ENCODE measurements around the gene RIPOR3.

DNA sequence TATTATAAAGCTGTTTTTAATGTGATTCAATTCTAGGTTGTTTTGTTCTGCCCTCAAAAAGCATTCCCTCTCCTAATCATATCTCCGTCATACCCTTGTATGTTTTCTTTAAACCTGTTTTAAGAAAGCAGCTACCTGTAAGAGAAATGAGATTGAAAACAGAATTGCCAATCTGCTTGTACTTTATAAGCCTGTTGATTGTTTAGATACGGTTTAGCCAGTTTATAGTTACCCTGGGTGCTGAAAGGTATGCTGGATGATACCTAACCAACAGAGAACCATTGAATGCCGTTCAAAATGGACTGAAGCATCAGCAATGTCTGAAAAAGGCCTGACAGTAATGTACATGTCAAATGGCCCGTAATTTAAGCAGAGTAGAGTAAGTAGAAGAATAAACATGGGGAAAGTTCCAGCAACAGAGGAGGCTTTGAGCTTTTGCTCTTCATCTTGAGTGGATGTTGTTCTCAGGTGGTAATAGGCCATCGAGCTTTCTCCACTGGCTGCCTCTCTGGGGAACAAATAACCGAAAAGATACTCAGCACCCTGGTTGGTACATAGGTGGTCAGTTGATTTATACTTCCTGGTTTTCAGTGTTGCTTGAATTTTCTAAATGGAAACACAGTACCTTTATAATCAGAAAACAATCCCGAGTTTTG is 153.7 kb downstream of the RIPOR3 start:
- TF ChIP-seq, protein P1, sequence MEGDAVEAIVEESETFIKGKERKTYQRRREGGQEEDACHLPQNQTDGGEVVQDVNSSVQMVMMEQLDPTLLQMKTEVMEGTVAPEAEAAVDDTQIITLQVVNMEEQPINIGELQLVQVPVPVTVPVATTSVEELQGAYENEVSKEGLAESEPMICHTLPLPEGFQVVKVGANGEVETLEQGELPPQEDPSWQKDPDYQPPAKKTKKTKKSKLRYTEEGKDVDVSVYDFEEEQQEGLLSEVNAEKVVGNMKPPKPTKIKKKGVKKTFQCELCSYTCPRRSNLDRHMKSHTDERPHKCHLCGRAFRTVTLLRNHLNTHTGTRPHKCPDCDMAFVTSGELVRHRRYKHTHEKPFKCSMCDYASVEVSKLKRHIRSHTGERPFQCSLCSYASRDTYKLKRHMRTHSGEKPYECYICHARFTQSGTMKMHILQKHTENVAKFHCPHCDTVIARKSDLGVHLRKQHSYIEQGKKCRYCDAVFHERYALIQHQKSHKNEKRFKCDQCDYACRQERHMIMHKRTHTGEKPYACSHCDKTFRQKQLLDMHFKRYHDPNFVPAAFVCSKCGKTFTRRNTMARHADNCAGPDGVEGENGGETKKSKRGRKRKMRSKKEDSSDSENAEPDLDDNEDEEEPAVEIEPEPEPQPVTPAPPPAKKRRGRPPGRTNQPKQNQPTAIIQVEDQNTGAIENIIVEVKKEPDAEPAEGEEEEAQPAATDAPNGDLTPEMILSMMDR (IDR thresholded peaks at IDR 0.05), result no peak
- no peak for TF ChIP-seq POLR2A (IDR thresholded peaks at IDR 0.05)
